Activated naive CD8-positive, alpha-beta T cell treated with anti-CD3 and anti-CD28 coated beads for 36 hours (primary cell): Measurements from ENCODE around the gene CLIC4. TPM values are rescaled to one million over a fixed set of nuclear protein-coding genes. Genes with fewer than 3 reads are reported as not detected.
"Not testable (repeated sequence)": the region's sequence is repeated elsewhere in the genome, so short reads cannot be mapped to it uniquely, and the experiment has no call there.

ENCODE experiments used
- DNase-seq: peaks from one replicate; pipeline ENCODE4 v3.0.0; 2021
- H3K27ac Mint-ChIP-seq: one replicate; pipeline ENCODE4 v1.8.0; 2022; ENCODE audit warnings: mild to moderate bottlenecking, moderate library complexity, mixed read lengths
- H3K27me3 Mint-ChIP-seq: one replicate; pipeline ENCODE4 v1.8.0; 2022; ENCODE audit warnings: mild to moderate bottlenecking, mixed read lengths
- H3K36me3 Mint-ChIP-seq: one replicate; pipeline ENCODE4 v1.8.0; 2021; ENCODE audit warnings: mild to moderate bottlenecking, mixed read lengths
- H3K4me1 Mint-ChIP-seq: one replicate; pipeline ENCODE4 v1.8.0; 2021; ENCODE audit warnings: mixed read lengths
- H3K4me3 Mint-ChIP-seq: one replicate; pipeline ENCODE4 v1.8.0; 2022; ENCODE audit warnings: mild to moderate bottlenecking, moderate library complexity, mixed read lengths
- H3K9me3 Mint-ChIP-seq: one replicate; pipeline ENCODE4 v1.8.0; 2022; ENCODE audit warnings: mixed read lengths
- total RNA-seq, 2 experiments: library from RNA; stranded (reverse); gene quantifications; one replicate each; pipeline ENCODE4 v1.2.3, GENCODE V29; 2021

Gene CLIC4
- 10 to 100 TPM; 25.0 to 26.4 TPM for total RNA-seq

GRCh38 chr1:24744911-24745710 lies at the start of gene CLIC4:
Gene CLIC4, plus strand, starts transcription at chr1:24745447. Its CDS starts 107 bp downstream, at chr1:24745554.
- Mint-ChIP-seq H3K4me1 (peaks cover 57% of the 10 kb centered on the region), H3K9me3 (no peaks in the 10 kb centered on the region), H3K4me3 (peak within 1 kb of the TSS; percentile 87), H3K27me3 (peaks cover 14% of the 10 kb centered on the region), H3K36me3 (peaks cover 3% of the 10 kb centered on the region), H3K27ac (peak within 1 kb of the TSS; percentile 83)
- peak; percentile 100 for DNase-seq

GRCh38 chr1:24696041-24696755 lies 49.0 kb upstream of the CLIC4 start:
- DNase-seq, result no peak
- Mint-ChIP-seq H3K9me3 (no peaks in the 10 kb centered on the region), H3K36me3 (no peaks in the 10 kb centered on the region), H3K4me1 (peaks cover 2% of the 10 kb centered on the region), H3K4me3 (no peak overlapping the region), H3K27me3 (peaks cover 4% of the 10 kb centered on the region), H3K27ac (no peak overlapping the region)

DNA sequence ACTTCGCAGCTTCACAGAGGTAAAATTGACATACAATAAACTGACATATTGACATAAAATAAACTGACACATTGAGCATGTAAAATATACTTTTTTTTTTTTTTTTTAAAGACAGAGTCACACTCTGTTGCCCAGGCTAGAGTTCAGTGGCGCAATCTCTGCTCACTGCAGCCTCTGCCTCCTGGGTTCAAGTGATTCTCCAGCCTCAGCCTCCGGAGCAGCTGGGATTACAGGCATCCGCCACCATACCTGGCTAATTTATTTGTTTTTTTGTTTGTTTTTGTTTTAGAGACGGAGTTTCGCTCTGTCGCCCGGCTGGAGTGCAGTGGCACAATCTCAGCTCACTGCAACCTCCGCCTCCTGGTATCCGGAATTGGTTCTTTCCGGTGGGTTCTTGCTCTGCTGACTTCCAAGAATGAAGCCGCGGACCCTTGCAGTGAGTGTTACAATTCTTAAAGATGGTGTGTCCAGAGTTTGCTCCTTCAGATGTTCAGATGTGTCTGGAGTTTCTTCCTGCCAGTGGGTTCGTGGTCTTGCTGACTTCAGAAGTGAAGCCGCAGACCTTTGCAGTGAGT lies 48.4 kb upstream of the CLIC4 start:
- Mint-ChIP-seq H3K9me3 (no peaks in the 10 kb centered on the region), H3K4me3 (no peak overlapping the region), H3K27me3 (peaks cover 4% of the 10 kb centered on the region), H3K4me1 (peaks cover 2% of the 10 kb centered on the region), H3K36me3 (no peaks in the 10 kb centered on the region), H3K27ac (no peak overlapping the region)
- no peak for DNase-seq

- not testable (repeated sequence) for H3K9me3 Mint-ChIP-seq, DNase-seq, H3K27me3 Mint-ChIP-seq, H3K27ac Mint-ChIP-seq, H3K36me3 Mint-ChIP-seq, H3K4me1 Mint-ChIP-seq, H3K4me3 Mint-ChIP-seq
Measured at GRCh38 chr1:24697453-24698001, 47.7 kb upstream of the CLIC4 start.

DNA sequence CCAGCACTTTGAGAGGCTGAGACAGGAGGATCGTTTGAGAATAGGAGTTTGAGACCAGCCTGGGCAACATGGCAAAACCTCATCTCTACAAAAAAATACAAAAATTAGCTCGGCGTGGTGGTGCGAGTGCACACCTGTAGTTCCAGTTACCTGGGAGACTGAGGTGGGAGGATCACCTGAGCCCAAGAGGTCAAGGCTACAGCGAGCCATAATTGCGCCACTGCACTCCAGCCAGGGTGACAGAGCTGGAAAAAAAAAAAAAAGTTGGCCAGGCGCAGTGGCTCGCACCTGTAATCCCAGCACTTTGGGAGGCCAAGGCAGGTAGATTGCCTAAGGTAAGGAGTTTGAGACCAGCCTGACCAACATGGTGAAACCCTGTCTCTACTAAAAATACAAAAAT lies 46.9 kb upstream of the CLIC4 start:
- not testable (repeated sequence) for H3K4me3 Mint-ChIP-seq, DNase-seq, H3K36me3 Mint-ChIP-seq, H3K4me1 Mint-ChIP-seq, H3K27ac Mint-ChIP-seq, H3K27me3 Mint-ChIP-seq, H3K9me3 Mint-ChIP-seq

GRCh38 chr1:24699628-24700027 lies 45.6 kb upstream of the CLIC4 start:
- no peaks in the 10 kb centered on the region for H3K4me1 Mint-ChIP-seq
- H3K4me3 Mint-ChIP-seq, result no peak overlapping the region
- no peak overlapping the region for H3K27ac Mint-ChIP-seq
- H3K36me3 Mint-ChIP-seq, result no peaks in the 10 kb centered on the region
- DNase-seq, result no peak
- peaks cover 4% of the 10 kb centered on the region for H3K27me3 Mint-ChIP-seq
- no peaks in the 10 kb centered on the region for H3K9me3 Mint-ChIP-seq

- Mint-ChIP-seq H3K4me3 (no peak overlapping the region), H3K36me3 (no peaks in the 10 kb centered on the region), H3K9me3 (no peaks in the 10 kb centered on the region), H3K27me3 (no peaks in the 10 kb centered on the region), H3K4me1 (peaks cover 6% of the 10 kb centered on the region), H3K27ac (no peak overlapping the region)
- DNase-seq, result no peak
Measured at GRCh38 chr1:24702511-24703293, 42.5 kb upstream of the CLIC4 start.

- Mint-ChIP-seq H3K36me3 (no peaks in the 10 kb centered on the region), H3K4me3 (no peak overlapping the region), H3K9me3 (no peaks in the 10 kb centered on the region), H3K27ac (no peak overlapping the region), H3K27me3 (no peaks in the 10 kb centered on the region), H3K4me1 (peaks cover 6% of the 10 kb centered on the region)
- DNase-seq, result no peak
Measured at GRCh38 chr1:24704411-24705259, 40.6 kb upstream of the CLIC4 start.

DNA sequence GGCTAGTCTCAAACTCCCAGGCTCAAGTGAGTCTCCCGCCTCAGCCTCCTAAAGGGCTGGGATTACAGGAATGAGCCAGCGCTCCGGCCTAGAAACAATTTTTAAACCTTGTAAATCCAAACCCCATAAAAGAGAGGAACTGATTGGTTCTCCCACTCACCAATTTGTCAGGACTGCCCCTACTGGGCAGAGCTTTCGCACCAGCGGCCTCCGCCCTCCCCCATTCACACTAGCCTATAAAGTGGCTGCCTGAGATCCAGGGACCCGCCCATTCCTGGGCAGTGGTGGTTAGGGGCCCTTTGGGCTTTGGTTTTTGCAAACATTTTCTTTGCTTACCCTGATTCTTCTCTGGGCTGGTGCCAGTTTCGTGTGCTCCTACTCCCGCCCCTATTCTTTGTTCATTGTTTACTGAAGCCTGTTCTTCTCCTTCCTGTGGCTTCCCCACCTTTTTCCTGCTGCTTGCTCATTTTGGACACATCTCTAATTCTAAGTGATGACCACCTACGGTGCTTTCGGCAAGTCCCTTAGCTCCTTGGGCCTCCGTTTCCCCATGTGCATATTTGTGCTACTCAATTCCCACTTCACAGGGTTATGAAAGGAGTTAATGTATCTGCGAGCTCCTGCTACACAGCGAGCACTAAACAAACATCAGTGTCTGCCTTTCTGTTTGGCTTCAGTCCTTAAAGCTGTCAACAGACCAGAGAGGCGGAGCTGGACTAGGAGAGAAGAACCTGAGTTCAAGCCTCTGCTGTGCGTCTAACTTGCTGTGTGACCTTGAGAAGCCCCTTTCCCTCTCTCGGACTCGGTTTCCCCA lies 39.8 kb upstream of the CLIC4 start:
- Mint-ChIP-seq H3K4me1 (peaks cover 9% of the 10 kb centered on the region), H3K27ac (no peak overlapping the region), H3K9me3 (no peaks in the 10 kb centered on the region), H3K27me3 (no peaks in the 10 kb centered on the region), H3K36me3 (no peaks in the 10 kb centered on the region), H3K4me3 (no peak overlapping the region)
- peak; percentile 21 for DNase-seq

DNA sequence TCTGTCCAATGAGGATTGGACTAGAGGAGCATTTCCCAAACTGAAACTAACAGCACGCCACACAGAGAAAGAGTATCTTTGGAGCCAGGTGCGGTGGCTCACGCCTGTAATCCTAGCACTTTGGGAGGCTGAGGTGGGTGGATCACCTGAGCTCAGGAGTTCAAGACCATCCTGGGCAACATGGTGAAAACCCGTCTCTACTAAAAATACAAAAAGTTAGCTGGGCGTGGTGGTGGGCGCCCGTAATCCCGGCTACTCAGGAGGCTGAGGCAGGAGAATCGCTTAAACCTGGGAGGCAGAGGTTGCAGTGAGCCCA lies 39.2 kb upstream of the CLIC4 start:
- not testable (repeated sequence) for H3K4me3 Mint-ChIP-seq, H3K27me3 Mint-ChIP-seq, H3K27ac Mint-ChIP-seq, H3K36me3 Mint-ChIP-seq, DNase-seq, H3K4me1 Mint-ChIP-seq, H3K9me3 Mint-ChIP-seq

DNA sequence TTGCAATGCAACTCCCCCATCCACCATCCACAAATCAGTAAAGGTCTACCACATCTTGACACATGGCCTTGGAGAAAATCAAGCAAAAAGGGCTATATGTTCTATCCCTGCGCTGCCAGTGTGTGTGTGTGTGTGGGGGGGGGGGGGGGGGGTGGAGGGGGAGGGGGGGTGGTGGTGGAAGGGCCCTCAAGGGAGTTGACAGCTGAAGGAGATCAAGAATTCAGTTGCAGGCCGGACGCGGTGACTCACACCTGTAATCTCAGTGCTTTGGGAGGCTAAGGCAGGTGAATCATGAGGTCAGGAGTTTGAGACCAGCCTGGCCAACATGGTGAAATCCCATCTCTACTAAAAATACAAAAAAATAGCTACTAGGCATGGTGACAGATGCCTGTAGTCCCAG lies 37.6 kb upstream of the CLIC4 start:
- Mint-ChIP-seq H3K36me3 (no peaks in the 10 kb centered on the region), H3K4me3 (no peak overlapping the region), H3K4me1 (peaks cover 9% of the 10 kb centered on the region), H3K27me3 (no peaks in the 10 kb centered on the region), H3K27ac (no peak overlapping the region), H3K9me3 (no peaks in the 10 kb centered on the region)
- no peak for DNase-seq

GRCh38 chr1:24708938-24709337 lies 36.3 kb upstream of the CLIC4 start:
- no peak overlapping the region for H3K27ac Mint-ChIP-seq
- peaks cover 9% of the 10 kb centered on the region for H3K4me1 Mint-ChIP-seq
- no peak for DNase-seq
- H3K36me3 Mint-ChIP-seq, result no peaks in the 10 kb centered on the region
- no peaks in the 10 kb centered on the region for H3K27me3 Mint-ChIP-seq
- no peak overlapping the region for H3K4me3 Mint-ChIP-seq
- H3K9me3 Mint-ChIP-seq, result no peaks in the 10 kb centered on the region

- no peaks in the 10 kb centered on the region for H3K36me3 Mint-ChIP-seq
- no peaks in the 10 kb centered on the region for H3K27me3 Mint-ChIP-seq
- H3K4me3 Mint-ChIP-seq, result no peak overlapping the region
- peaks cover 9% of the 10 kb centered on the region for H3K4me1 Mint-ChIP-seq
- no peak for DNase-seq
- H3K27ac Mint-ChIP-seq, result no peak overlapping the region
- no peaks in the 10 kb centered on the region for H3K9me3 Mint-ChIP-seq
Measured at GRCh38 chr1:24709791-24710441, 35.3 kb upstream of the CLIC4 start.
